Measurements from ENCODE around the gene GARIN5A.

The GARIN5A gene

GRCh38 chr19:50480281-50481111, 3.8 kb upstream of the GARIN5A start:
- in situ Hi-C loops (cut with MboI; ENCODE audit: low pct_unique_long_range_greater_than_20kb, low sequenced_read_pairs, unreplicated experiment), result no loop called here
- no peak for DNase-seq (ENCODE audit: low spot score)
- no peak for TF ChIP-seq CTCF (IDR thresholded peaks at IDR 0.05; ENCODE audit: extremely low read depth, insufficient read depth, missing control alignments)

GRCh38 chr19:50479761-50480251, 3.2 kb upstream of the GARIN5A start:
- TF ChIP-seq CTCF (IDR thresholded peaks at IDR 0.05; ENCODE audit: extremely low read depth, insufficient read depth, missing control alignments), result no peak
- in situ Hi-C loops (cut with MboI; ENCODE audit: low pct_unique_long_range_greater_than_20kb, low sequenced_read_pairs, unreplicated experiment), result no loop called here
- DNase-seq (ENCODE audit: low spot score), result no peak

GRCh38 chr19:50478901-50479715, 2.5 kb upstream of the GARIN5A start:
- in situ Hi-C loops (cut with MboI; ENCODE audit: low pct_unique_long_range_greater_than_20kb, low sequenced_read_pairs, unreplicated experiment), result no loop called here
- TF ChIP-seq CTCF (IDR thresholded peaks at IDR 0.05; ENCODE audit: extremely low read depth, insufficient read depth, missing control alignments), result peak; percentile 23
- no peak for DNase-seq (ENCODE audit: low spot score)

- no peak for DNase-seq (ENCODE audit: low spot score)
- TF ChIP-seq CTCF (IDR thresholded peaks at IDR 0.05; ENCODE audit: extremely low read depth, insufficient read depth, missing control alignments), result no peak
- in situ Hi-C loops (cut with MboI; ENCODE audit: low pct_unique_long_range_greater_than_20kb, low sequenced_read_pairs, unreplicated experiment), result no loop called here
These were observed 1.3 kb upstream of the GARIN5A start for GRCh38 chr19:50477751-50478515.

- TF ChIP-seq CTCF (IDR thresholded peaks at IDR 0.05; ENCODE audit: extremely low read depth, insufficient read depth, missing control alignments), result no peak
- in situ Hi-C loops (cut with MboI; ENCODE audit: low pct_unique_long_range_greater_than_20kb, low sequenced_read_pairs, unreplicated experiment), result no loop called here
- no peak for DNase-seq (ENCODE audit: low spot score)
These were observed 225 bp upstream of the GARIN5A start for GRCh38 chr19:50476907-50477238.

GRCh38 chr19:50475736-50476223, 868 bp downstream of the GARIN5A start:
- in situ Hi-C loops (cut with MboI; ENCODE audit: low pct_unique_long_range_greater_than_20kb, low sequenced_read_pairs, unreplicated experiment), result no loop called here
- TF ChIP-seq CTCF (IDR thresholded peaks at IDR 0.05; ENCODE audit: extremely low read depth, insufficient read depth, missing control alignments), result no peak
- no peak for DNase-seq (ENCODE audit: low spot score)

Data from GM13977 (cell line).